ENCODE data around the gene DCTPP1.

GRCh38 chr16:30383521-30383920 lies 46.3 kb downstream of the DCTPP1 start:
- no peak for TF ChIP-seq CTCF (conservative IDR thresholded peaks at IDR 0.05; ENCODE audit: low read depth, low read length)
- TF ChIP-seq EZH2 (IDR thresholded peaks at IDR 0.05; ENCODE audit: borderline replicate concordance, low read depth, low read length, poor library complexity, severe bottlenecking): no peak
